ENCODE measurements around the gene TPSB2.
"Not testable (repeated sequence)": the region's sequence is repeated elsewhere in the genome, so short reads cannot be mapped to it uniquely, and the experiment has no call there.

The TPSB2 gene

GRCh38 chr16:1199347-1200013 is 30.5 kb downstream of the TPSB2 start:
- no peak for DNase-seq

- DNase-seq: not testable (repeated sequence)
These were observed 31.2 kb downstream of the TPSB2 start for GRCh38 chr16:1198671-1199346.

DNA sequence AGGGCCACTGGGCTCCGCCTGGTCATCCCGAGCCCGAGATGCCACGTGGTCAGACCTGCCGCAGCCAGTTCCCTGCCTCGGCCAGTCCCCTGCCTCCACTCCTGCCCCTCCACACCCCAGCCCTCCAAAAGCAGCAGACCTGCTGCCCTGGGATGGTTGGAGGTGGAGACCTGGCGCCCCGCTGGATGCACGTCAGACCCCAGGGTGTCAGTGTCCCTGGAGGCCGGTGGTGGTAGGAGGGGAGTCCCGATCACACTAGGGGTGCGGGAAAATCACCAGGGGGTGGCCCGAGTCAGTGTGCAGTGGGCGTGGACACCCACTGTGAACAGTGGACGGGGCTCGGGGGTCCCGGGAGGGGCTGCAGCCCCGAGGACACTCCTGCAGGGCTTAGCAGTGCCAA is 31.8 kb downstream of the TPSB2 start:
- DNase-seq: no peak

DNA sequence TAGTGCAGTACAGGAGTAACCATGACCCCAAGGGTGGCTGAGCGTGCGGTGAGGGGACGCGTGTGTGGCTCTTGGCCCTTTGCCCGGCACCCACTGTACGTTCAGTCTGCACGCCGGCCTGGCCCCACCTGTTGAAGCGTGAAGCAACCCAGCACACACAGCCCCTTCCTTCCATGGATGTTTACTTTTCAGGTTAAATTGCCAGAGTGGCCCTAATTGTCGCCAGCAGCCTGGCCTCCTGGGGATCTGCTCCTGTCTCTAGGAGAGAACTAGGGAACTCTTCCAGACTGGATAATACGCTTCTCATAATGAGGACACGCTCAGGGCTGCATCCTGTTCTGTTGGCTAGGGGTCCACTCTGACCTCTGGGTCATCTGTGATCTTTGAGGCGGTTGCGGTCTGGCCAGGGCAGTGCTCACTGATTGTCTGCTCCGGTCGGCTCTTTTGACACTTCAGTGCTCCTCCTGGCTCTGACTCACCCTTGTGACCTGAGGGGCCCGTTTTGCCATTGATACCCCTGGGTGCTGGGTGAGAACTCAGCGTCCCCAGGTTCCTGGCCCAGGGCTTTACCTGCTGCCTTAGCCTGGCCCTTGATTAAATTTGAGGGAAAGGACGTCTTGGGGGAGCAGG is 32.6 kb downstream of the TPSB2 start:
- DNase-seq: no peak

- no peak for DNase-seq
These were observed 33.5 kb downstream of the TPSB2 start for GRCh38 chr16:1196494-1196893.

- no peak for DNase-seq
These were observed 34.7 kb downstream of the TPSB2 start for GRCh38 chr16:1195393-1195666.

DNA sequence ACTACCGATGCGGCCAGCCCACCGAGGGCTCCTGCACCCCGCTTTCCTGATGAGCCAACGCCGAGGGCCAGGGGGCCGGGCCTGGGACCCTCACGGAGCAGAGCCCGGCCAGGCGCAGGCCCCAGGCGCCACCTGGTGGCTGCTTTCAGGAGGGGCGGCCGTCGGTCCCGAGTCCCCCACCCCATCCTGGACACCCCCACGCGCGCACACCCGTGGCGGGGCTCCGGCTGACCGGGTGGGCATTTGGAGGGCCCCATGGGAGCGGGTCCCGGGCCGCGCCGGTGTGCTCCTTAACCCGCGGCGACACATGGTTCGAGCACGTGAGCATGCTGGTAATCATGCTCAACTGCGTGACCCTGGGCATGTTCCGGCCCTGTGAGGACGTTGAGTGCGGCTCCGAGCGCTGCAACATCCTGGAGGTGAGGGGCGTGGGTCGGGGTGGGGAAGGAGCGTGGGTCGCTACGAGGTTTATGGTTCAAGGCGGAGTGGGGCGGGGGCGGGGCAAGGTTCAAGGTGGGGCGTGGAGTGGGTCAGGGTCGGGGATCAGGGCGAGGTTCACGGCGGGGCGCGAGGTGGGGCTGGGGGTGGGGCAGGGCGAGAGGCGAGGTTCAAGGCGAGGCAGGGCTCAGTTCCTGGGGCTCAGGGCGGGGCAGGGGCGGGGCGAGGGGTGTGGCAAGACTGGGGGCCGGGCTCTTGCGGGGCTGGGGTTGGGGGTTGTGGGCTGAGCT is 35.2 kb downstream of the TPSB2 start:
- peak in 2 of 4 experiments; percentile 7 to 33 for DNase-seq

- no peak for DNase-seq
These were observed 36.0 kb downstream of the TPSB2 start for GRCh38 chr16:1193825-1194581.

- no peak for DNase-seq
These were observed 36.7 kb downstream of the TPSB2 start for GRCh38 chr16:1193143-1193824.

GRCh38 chr16:1192384-1193073 is 37.5 kb downstream of the TPSB2 start:
- DNase-seq: no peak

- not testable (repeated sequence) for DNase-seq
These were observed 39.2 kb downstream of the TPSB2 start for GRCh38 chr16:1190789-1191188.

- no peak for DNase-seq
These were observed 40.5 kb downstream of the TPSB2 start for GRCh38 chr16:1189455-1189854.

- peak; percentile 47 to 71 (median 58) for DNase-seq
These were observed 41.4 kb downstream of the TPSB2 start for GRCh38 chr16:1188432-1189189.

DNA sequence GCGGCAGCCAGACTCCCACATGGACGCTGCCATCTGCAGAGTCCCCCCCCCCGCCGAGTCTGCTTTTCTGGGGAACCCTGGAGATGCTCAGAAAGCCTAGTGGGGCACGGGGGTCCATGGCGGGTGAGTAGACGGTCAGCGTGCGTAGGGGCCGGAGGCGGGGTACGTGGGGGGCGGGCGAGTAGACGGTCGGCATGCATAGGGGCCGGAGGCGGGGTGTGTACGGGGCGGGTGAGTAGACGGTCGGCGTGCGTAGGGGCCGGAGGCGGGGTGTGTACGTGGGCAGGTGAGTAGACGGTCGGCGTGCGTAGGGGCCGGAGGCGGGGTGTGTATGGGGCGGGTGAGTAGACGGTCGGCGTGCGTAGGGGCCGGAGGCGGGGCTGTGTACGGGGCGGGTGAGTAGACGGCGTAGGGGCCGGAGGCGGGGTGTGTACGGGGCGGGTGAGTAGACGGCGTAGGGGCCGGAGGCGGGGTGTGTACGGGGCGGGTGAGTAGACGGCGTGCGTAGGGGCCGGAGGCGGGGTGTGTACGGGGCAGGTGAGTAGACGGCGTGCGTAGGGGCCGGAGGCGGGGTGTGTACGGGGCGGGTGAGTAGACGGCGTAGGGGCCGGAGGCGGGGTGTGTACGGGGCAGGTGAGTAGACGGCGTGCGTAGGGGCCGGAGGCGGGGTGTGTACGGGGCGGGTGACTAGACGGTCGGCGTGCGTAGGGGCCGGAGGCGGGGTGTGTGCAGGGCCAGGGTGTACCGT is 44.4 kb downstream of the TPSB2 start:
- not testable (repeated sequence) for DNase-seq

- DNase-seq: no peak
These were observed 45.0 kb downstream of the TPSB2 start for GRCh38 chr16:1184980-1185379.

GRCh38 chr16:1184156-1184868 is 45.7 kb downstream of the TPSB2 start:
- DNase-seq: no peak

DNA sequence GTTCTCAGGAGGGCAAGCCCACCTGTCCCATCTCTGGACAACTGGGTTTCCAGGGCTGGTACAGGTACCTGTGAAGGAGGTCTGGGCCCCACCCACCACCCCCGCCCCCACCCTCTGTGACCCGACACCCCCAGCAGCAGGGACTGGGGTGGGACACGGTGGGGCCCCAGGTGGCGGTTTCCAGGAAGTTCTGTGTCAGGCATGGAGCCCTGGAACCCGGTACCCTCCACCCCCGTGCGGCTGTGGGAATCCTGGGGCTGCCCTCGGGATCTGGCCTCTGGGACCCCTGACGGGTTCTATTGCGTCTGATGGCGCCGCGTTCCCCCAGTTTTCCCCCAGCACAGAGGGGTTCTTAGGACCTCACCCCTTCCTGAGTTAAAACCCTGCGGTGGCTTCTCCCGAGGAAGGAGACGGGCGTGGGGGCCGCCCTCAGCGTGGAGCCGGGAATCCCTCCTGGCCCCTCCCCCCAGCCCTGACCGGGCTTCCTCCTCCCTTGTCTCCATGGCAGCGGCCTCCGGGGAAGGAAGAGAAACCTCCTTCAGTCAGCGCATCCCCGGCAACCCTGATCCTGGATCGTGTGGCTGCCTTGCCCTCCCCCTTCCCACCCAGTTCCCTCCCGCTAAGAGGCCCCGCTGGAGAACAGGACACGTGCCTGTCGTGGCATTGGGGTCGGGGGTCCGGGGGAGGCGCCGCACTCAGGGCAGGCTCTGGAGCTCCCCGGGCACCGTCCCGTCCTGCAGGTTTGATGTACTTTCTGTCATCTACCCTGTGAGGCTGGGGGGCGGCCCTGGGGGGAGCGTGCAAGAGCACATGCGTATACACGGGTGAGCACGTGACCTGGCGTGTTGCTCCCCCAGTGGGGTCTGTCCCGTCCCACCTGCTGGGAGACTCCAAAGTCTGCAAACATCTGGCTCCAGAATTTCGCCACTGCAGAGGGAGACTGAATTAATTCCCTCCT is 46.8 kb downstream of the TPSB2 start:
- DNase-seq: peak in 3 of 4 experiments; percentile 9 to 10 (median 10)

DNA sequence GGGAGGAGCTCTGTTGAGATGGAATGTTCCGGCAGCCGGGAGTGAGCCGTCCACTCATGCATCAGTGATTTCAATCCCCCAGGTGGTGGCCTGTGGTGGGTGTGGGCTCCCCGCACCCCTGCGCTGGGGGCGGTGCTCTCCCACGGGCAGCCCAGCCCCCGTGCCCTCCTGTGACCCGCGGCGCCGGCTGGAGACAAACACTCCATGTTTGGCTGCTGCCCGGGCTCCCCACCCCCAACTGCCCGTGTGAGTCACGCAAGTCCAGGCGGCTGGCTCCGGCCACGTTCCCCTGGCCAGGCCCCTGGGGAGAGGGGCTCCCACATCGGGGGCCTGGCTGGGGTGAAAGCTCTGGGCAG is 47.7 kb downstream of the TPSB2 start:
- DNase-seq: no peak
